GM12878 (cell line): ENCODE data around the gene ARHGEF18. TPM values are rescaled to one million over a fixed set of nuclear protein-coding genes. Genes with fewer than 3 reads are reported as not detected.
"Not testable (repeated sequence)": the region's sequence is repeated elsewhere in the genome, so short reads cannot be mapped to it uniquely, and the experiment has no call there.

Experiments used
- ATAC-seq: fragments of 200-7000 bp; cut with Tn5 transposase; 3 replicates; pipeline ENCODE4 v1.9.1; 2020; ENCODE audit warnings: mild to moderate bottlenecking, moderate library complexity
- BruUV-seq: library from RNA; stranded (reverse); fragments of 400-500 nt; replicated peaks from 2 replicates; lab custom pipeline; 2021; lab: Mats Ljungman, UMichigan
- CTCF ChIA-PET: fragments of 300-600 bp; sonication (Branson Sonifier 250); formaldehyde crosslinking; extraction: SDS; loops from one replicate; lab custom pipeline; 2021; ENCODE audit warnings: inconsistent platforms; lab: Yijun Ruan, JAX
- POLR2A ChIA-PET: fragments of 350-600 bp; formaldehyde crosslinking; extraction: SDS; loops from one replicate; lab custom pipeline; 2021; ENCODE audit warnings: inconsistent platforms; lab: Charles Lee
- RAD21 ChIA-PET: fragments of 300-600 bp; sonication (Branson Sonifier 250); formaldehyde crosslinking; loops from one replicate; lab custom pipeline; 2023; ENCODE audit warnings: antibody characterized with exemption; ENCODE audit not compliant: unreplicated experiment; lab: Charles Lee
- SMC1A ChIA-PET: fragments of 300-600 bp; sonication (Branson Sonifier 250); formaldehyde crosslinking; loops from one replicate; lab custom pipeline; 2023; ENCODE audit not compliant: unreplicated experiment, uncharacterized antibody; lab: Charles Lee
- DNase-seq: peaks from one replicate; pipeline ENCODE4 v3.0.0-alpha.2; 2011; ENCODE audit warnings: low read depth, low spot score
- FAIRE-seq: peaks from 3 replicates; lab custom pipeline; 2011; peaks lifted over from hg19 to GRCh38; lab: Jason Lieb, UNC
- H2AFZ ChIP-seq: 2 replicates; pipeline ENCODE4 v1.6.0; 2011; ENCODE audit warnings: low read depth, low read length, control low read depth; ENCODE audit not compliant: control insufficient read depth
- H3K27ac ChIP-seq: 2 replicates; pipeline ENCODE4 v1.5.1; 2011; ENCODE audit warnings: control low read depth; ENCODE audit not compliant: control insufficient read depth, insufficient read depth
- H3K27me3 ChIP-seq, 2 experiments: replicated peaks in 1 of 2; 2 replicates each; pipeline versions ENCODE4 v1.6.0 to v1.6.1; 2011; ENCODE audit warnings: low read length in 1 of 2; ENCODE audit not compliant: control insufficient read depth in 2 of 2, insufficient read depth in 2 of 2
- H3K36me3 ChIP-seq, 2 experiments: 2 replicates each; pipeline ENCODE4 v1.5.1; 2011; ENCODE audit warnings: low read length in 1 of 2; ENCODE audit not compliant: control insufficient read depth in 2 of 2, insufficient read depth in 2 of 2
- H3K4me1 ChIP-seq: 2 replicates; pipeline ENCODE4 v1.6.1; 2011; ENCODE audit warnings: mild to moderate bottlenecking, low read length, moderate library complexity, mixed read lengths; ENCODE audit not compliant: control insufficient read depth, insufficient read depth
- H3K4me2 ChIP-seq: 2 replicates; pipeline ENCODE4 v1.6.0; 2011; ENCODE audit warnings: control low read depth; ENCODE audit not compliant: control insufficient read depth, insufficient read depth
- H3K4me3 ChIP-seq: fragments of 200-600 bp; sonication (generic); 2 replicates; pipeline ENCODE4 v1.5.1; 2016
- H3K79me2 ChIP-seq: 2 replicates; pipeline ENCODE4 v1.6.0; 2011; ENCODE audit warnings: low read length; ENCODE audit not compliant: control insufficient read depth, insufficient read depth
- H3K9ac ChIP-seq: 2 replicates; pipeline ENCODE4 v1.8.0; 2011; ENCODE audit warnings: low read length, control low read depth, mixed read lengths; ENCODE audit not compliant: control insufficient read depth, insufficient read depth
- H3K9me3 ChIP-seq: replicated peaks from 3 replicates; pipeline ENCODE4 v1.5.1; 2011; ENCODE audit warnings: mild to moderate bottlenecking, low read length; ENCODE audit not compliant: control insufficient read depth, insufficient read depth
- H4K20me1 ChIP-seq: 2 replicates; pipeline ENCODE4 v1.6.0; 2011; ENCODE audit not compliant: control insufficient read depth, insufficient read depth
- BCL11A ChIP-seq: IDR thresholded peaks from 2 replicates; pipeline ENCODE4 v1.6.1; 2011; ENCODE audit warnings: low read depth, low read length
- KAT2A ChIP-seq: conservative IDR thresholded peaks from 2 replicates; pipeline ENCODE4 v1.6.1; 2011; ENCODE audit warnings: low read depth, low read length; ENCODE audit not compliant: control insufficient read depth
- POU2F2 ChIP-seq: IDR thresholded peaks from 3 replicates; pipeline ENCODE4 v1.6.1; 2011; ENCODE audit warnings: low read depth, mild to moderate bottlenecking, low read length, borderline replicate concordance
- TCF7 ChIP-seq: IDR thresholded peaks from 2 replicates; pipeline ENCODE4 v1.6.1; 2014; ENCODE audit warnings: antibody characterized with exemption, borderline replicate concordance
- WGBS: methylation state at CpG from one replicate; pipeline ENCODE4 v1.1.6; 2016; ENCODE audit warnings: low lambda C conversion rate; ENCODE audit not compliant: insufficient replicate concordance, insufficient coverage; ENCODE audit errors: missing lambda C conversion rate; 5-methylcytosine and 5-hydroxymethylcytosine counted together
- in situ Hi-C: fragments of 300-500 bp; cut with MboI; formaldehyde crosslinking; loops from 9 replicates; pipeline ENCODE4 v1.14.3; 2018; ENCODE audit warnings: mixed read lengths
- intact Hi-C: fragments of 100-400 bp; cut with micrococcal nuclease; formaldehyde crosslinking; loops from one replicate; pipeline ENCODE4 v1.14.2; 2022; ENCODE audit not compliant: unreplicated experiment
- polyA plus RNA-seq, 11 experiments: library from polyadenylated mRNA; depleted of rRNA in 4 of 11; unstranded in 6 of 11; stranded (reverse) in 5 of 11; fragments of >200 nt; fragmentation: Nextera tagmentation in 4 of 11; fragmentation: Illumina TruSeq in 1 of 11; extraction: Ambion mirVana in 4 of 11; extraction: Trizol in 1 of 11; gene quantifications; 1 replicate in 1 of 11; 2 replicates in 10 of 11; pipeline versions ENCODE4 v1.2.1 to v1.2.3, GENCODE V29; 2011 to 2016; ENCODE audit warnings: inconsistent platforms in 2 of 11, missing spikeins in 2 of 11, low read depth in 1 of 11
- total RNA-seq, 4 experiments: library from RNA; depleted of rRNA in 3 of 4; stranded (reverse); fragments of >200 nt in 3 of 4; fragmentation: Illumina TruSeq in 1 of 4; extraction: Trizol in 1 of 4; gene quantifications; 2 replicates each; pipeline versions ENCODE4 v1.2.1 to v1.2.3, GENCODE V29; 2013 to 2021
- TF ChIP-seq, protein P1 (sequence below): IDR thresholded peaks from 2 replicates; pipeline ENCODE4 v1.6.1; 2011; ENCODE audit warnings: mild to moderate bottlenecking, low read depth, low read length, moderate library complexity; ENCODE audit not compliant: insufficient replicate concordance
- TF ChIP-seq, protein P2 (sequence below): fragments of 450-650 bp; IDR thresholded peaks from 2 replicates; pipeline ENCODE4 v1.6.1; 2017; ENCODE audit warnings: mild to moderate bottlenecking
- TF ChIP-seq, protein P3 (sequence below): fragments of 450-650 bp; IDR thresholded peaks from 2 replicates; pipeline ENCODE4 v1.6.1; 2017; ENCODE audit warnings: borderline replicate concordance

Gene ARHGEF18
- total and polyA plus RNA-seq, 10 of the 15 experiments (the other 5 are each of a cell fraction or from before 2014, with no cell fraction given), result 0.31 to 32.3 (median 13.4) TPM

DNA sequence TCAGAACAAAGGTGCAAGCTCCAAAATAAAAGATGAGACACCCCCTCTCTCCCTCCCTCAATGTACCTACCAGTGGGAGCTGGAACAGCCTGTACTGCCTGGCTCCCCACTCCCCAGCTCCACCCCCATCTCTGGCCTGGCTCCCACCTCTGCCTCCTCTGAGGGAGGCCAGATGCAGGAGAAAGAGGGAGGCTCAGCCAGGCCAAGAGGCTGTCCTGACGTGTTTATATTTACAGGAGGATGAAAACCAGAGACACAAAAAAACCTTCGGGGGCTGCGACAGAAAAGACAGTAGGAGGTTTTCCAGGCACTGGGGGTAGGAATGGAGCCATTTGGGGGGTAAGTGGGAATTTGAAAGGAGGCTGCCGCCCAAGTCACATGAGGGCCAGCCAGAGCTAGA, 19.7 kb downstream of the ARHGEF18 start:
- Histone ChIP-seq H3K4me3 (no peak overlapping the region), H3K27ac (no peak overlapping the region), H3K4me2 (no peak overlapping the region), H3K4me1 (no peaks in the 10 kb centered on the region), H2AFZ (no peak overlapping the region), H3K9me3 (no peaks in the 10 kb centered on the region), H3K9ac (no peak overlapping the region), H4K20me1 (no peaks in the 10 kb centered on the region), H3K79me2 (no peaks in the 10 kb centered on the region), H3K36me3 (no peaks in the 10 kb centered on the region), H3K27me3 (no peaks in the 10 kb centered on the region)
- ATAC-seq (no peak), DNase-seq (no peak), FAIRE-seq (no peak)
- POLR2A ChIA-PET, result interaction anchor here (0.6 kb wide), 1 partner anchor 300 kb away, joined by 3 read pairs; the partner anchor contains the start of gene RETN
- CTCF ChIA-PET, result interaction anchor here (1.0 to 4.7 kb wide), 2 partner anchors 8 to 13 kb away, joined by 3 to 63 read pairs; no protein-coding TSS in a partner anchor
- WGBS, result 87% methylated on average over 4 of the region's 4 CpGs
- in situ Hi-C loops, result no loop called here
- intact Hi-C loops, result no loop called here
- TF ChIP-seq BCL11A (no peak), POU2F2 (no peak), TCF7 (no peak), KAT2A (no peak)
- TF ChIP-seq, protein P1, sequence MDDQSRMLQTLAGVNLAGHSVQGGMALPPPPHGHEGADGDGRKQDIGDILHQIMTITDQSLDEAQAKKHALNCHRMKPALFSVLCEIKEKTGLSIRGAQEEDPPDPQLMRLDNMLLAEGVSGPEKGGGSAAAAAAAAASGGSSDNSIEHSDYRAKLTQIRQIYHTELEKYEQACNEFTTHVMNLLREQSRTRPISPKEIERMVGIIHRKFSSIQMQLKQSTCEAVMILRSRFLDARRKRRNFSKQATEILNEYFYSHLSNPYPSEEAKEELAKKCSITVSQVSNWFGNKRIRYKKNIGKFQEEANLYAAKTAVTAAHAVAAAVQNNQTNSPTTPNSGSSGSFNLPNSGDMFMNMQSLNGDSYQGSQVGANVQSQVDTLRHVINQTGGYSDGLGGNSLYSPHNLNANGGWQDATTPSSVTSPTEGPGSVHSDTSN, result no peak
- TF ChIP-seq, protein P2, sequence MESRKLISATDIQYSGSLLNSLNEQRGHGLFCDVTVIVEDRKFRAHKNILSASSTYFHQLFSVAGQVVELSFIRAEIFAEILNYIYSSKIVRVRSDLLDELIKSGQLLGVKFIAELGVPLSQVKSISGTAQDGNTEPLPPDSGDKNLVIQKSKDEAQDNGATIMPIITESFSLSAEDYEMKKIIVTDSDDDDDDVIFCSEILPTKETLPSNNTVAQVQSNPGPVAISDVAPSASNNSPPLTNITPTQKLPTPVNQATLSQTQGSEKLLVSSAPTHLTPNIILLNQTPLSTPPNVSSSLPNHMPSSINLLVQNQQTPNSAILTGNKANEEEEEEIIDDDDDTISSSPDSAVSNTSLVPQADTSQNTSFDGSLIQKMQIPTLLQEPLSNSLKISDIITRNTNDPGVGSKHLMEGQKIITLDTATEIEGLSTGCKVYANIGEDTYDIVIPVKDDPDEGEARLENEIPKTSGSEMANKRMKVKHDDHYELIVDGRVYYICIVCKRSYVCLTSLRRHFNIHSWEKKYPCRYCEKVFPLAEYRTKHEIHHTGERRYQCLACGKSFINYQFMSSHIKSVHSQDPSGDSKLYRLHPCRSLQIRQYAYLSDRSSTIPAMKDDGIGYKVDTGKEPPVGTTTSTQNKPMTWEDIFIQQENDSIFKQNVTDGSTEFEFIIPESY, result no peak
- TF ChIP-seq, protein P3, sequence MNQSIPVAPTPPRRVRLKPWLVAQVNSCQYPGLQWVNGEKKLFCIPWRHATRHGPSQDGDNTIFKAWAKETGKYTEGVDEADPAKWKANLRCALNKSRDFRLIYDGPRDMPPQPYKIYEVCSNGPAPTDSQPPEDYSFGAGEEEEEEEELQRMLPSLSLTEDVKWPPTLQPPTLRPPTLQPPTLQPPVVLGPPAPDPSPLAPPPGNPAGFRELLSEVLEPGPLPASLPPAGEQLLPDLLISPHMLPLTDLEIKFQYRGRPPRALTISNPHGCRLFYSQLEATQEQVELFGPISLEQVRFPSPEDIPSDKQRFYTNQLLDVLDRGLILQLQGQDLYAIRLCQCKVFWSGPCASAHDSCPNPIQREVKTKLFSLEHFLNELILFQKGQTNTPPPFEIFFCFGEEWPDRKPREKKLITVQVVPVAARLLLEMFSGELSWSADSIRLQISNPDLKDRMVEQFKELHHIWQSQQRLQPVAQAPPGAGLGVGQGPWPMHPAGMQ, result no peak
- SMC1A ChIA-PET, result interaction anchor here (0.9 to 1.1 kb wide), 2 partner anchors 12 to 14 kb away, joined by 3 to 4 read pairs; no protein-coding TSS in a partner anchor
- RAD21 ChIA-PET, result no interaction called here
- no TSS peak for BruUV-seq

DNA sequence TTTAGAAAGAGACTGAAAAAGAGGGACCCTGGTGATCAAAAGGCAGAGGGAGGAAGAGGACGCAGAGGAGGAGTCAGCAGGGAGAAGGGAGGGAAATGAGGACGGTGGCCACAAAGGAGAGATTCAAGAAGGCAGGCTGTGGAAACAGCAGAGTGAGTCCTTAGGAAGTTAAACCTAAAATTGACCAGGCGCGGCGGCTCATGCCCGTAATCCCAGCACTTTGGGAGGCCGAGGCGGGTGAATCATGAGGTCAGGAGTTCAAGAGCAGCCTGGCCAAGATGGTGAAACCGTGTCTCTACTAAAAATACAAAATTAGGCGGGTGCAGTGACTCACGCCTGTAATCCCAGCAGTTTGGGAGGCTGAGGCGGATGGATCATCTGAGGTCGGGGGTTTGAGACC, 20.1 kb downstream of the ARHGEF18 start:
- ChIA-PET POLR2A (interaction anchor here (0.6 kb wide), 1 partner anchor 300 kb away, joined by 3 read pairs; the partner anchor contains the start of gene RETN), CTCF (interaction anchor here (1.0 to 4.7 kb wide), 2 partner anchors 8 to 13 kb away, joined by 3 to 63 read pairs; no protein-coding TSS in a partner anchor), SMC1A (interaction anchor here (0.9 to 1.1 kb wide), 2 partner anchors 11 to 15 kb away, joined by 3 to 4 read pairs; no protein-coding TSS in a partner anchor)
- H3K27ac ChIP-seq, DNase-seq, H3K79me2 ChIP-seq, BruUV-seq, RAD21 ChIA-PET, H3K36me3 ChIP-seq, H3K9me3 ChIP-seq, ATAC-seq, H3K4me2 ChIP-seq, intact Hi-C loops, H3K9ac ChIP-seq, H2AFZ ChIP-seq, FAIRE-seq, H4K20me1 ChIP-seq, H3K27me3 ChIP-seq, in situ Hi-C loops, H3K4me1 ChIP-seq, H3K4me3 ChIP-seq: not testable (repeated sequence)
- WGBS, result 75% methylated on average over 13 of the region's 13 CpGs
